D721Med (cell line): ENCODE measurements around the gene RAB25.

Source experiments
- DNase-seq: peaks from one replicate; pipeline ENCODE4 v3.0.0; 2011; ENCODE audit warnings: low spot score; ENCODE audit not compliant: insufficient read length
- FAIRE-seq: peaks from 2 replicates; lab custom pipeline; 2011; peaks lifted over from hg19 to GRCh38; lab: Jason Lieb, UNC
- CTCF ChIP-seq: IDR thresholded peaks from 2 replicates; pipeline ENCODE4 v1.5.1; 2012; ENCODE audit warnings: mild to moderate bottlenecking, control low read depth; ENCODE audit not compliant: insufficient read depth; ENCODE audit errors: missing control alignments

RAB25 gene

GRCh38 chr1:156060937-156061636, at the start of gene RAB25:
TSS of gene RAB25 (plus strand) at chr1:156061160. CDS start at chr1:156061401, 241 bp downstream.
- no peak for FAIRE-seq
- TF ChIP-seq CTCF: no peak
- DNase-seq: no peak

GRCh38 chr1:156012051-156012817, 48.7 kb upstream of the RAB25 start:
- DNase-seq: no peak
- FAIRE-seq: no peak
- no peak for TF ChIP-seq CTCF

- FAIRE-seq (no peak), DNase-seq (no peak)
- TF ChIP-seq CTCF: no peak
Measured at GRCh38 chr1:156014829-156015228, 46.1 kb upstream of the RAB25 start.

GRCh38 chr1:156019946-156020292, 41.0 kb upstream of the RAB25 start:
- no peak for TF ChIP-seq CTCF
- FAIRE-seq: peak; percentile 41
- no peak for DNase-seq

- DNase-seq (peak; percentile 98), FAIRE-seq (peak; percentile 97)
- TF ChIP-seq CTCF: no peak
Measured at GRCh38 chr1:156020293-156021092, 40.5 kb upstream of the RAB25 start, which contains the start of gene SSR2. TSS of gene SSR2 (minus strand) at chr1:156020951. CDS start at chr1:156020167, 784 bp downstream.

- no peak for TF ChIP-seq CTCF
- FAIRE-seq: no peak
- DNase-seq: no peak
Measured at GRCh38 chr1:156021093-156021428, 39.9 kb upstream of the RAB25 start.

GRCh38 chr1:156021954-156022353, 39.0 kb upstream of the RAB25 start:
- no peak for TF ChIP-seq CTCF
- no peak for FAIRE-seq
- no peak for DNase-seq
